ENCODE data around the gene APOA1. TPM values are rescaled to one million over a fixed set of nuclear protein-coding genes. Genes with fewer than 3 reads are reported as not detected.

The APOA1 gene
- total RNA-seq, 6 experiments from 2014 or later, result not detected

- Mint-ChIP-seq H3K9me3 (no peaks in the 10 kb centered on the region), H3K4me3 (no peak overlapping the region), H3K27me3 (ENCODE audit: insufficient read depth) (peaks cover 8% of the 10 kb centered on the region), H3K27ac (no peak overlapping the region), H3K36me3 (ENCODE audit: low read depth) (no peaks in the 10 kb centered on the region), H3K4me1 (ENCODE audit: low read depth) (peaks cover 6% of the 10 kb centered on the region; the same call in 1 of the 2 replicates)
- no peak for DNase-seq
- TF ChIP-seq CTCF (IDR thresholded peaks at IDR 0.05), result no peak
Measured at GRCh38 chr11:116814502-116814901, 22.9 kb downstream of the APOA1 start.

- Mint-ChIP-seq H3K9me3 (no peaks in the 10 kb centered on the region), H3K4me3 (no peak overlapping the region), H3K4me1 (ENCODE audit: low read depth) (peaks cover 12% of the 10 kb centered on the region), H3K36me3 (ENCODE audit: low read depth) (peaks cover 3% of the 10 kb centered on the region), H3K27ac (no peak overlapping the region), H3K27me3 (ENCODE audit: insufficient read depth) (peaks cover 8% of the 10 kb centered on the region)
- no peak for DNase-seq
- TF ChIP-seq CTCF (IDR thresholded peaks at IDR 0.05), result no peak
Measured at GRCh38 chr11:116813781-116814471, 23.5 kb downstream of the APOA1 start.

- no peak for TF ChIP-seq CTCF (IDR thresholded peaks at IDR 0.05)
- no peaks in the 10 kb centered on the region for H3K9me3 Mint-ChIP-seq
- H3K36me3 Mint-ChIP-seq (ENCODE audit: low read depth), result peaks cover 4% of the 10 kb centered on the region
- no peak overlapping the region for H3K27ac Mint-ChIP-seq
- H3K4me3 Mint-ChIP-seq, result no peak overlapping the region
- H3K27me3 Mint-ChIP-seq (ENCODE audit: insufficient read depth), result peaks cover 8% of the 10 kb centered on the region
- peaks cover 20% of the 10 kb centered on the region for H3K4me1 Mint-ChIP-seq (ENCODE audit: low read depth)
- no peak for DNase-seq
Measured at GRCh38 chr11:116813170-116813569, 24.3 kb downstream of the APOA1 start.

GRCh38 chr11:116812109-116812508 is 25.3 kb downstream of the APOA1 start:
- DNase-seq, result no peak
- Mint-ChIP-seq H3K4me3 (no peak overlapping the region), H3K27ac (no peak overlapping the region), H3K9me3 (no peaks in the 10 kb centered on the region), H3K36me3 (ENCODE audit: low read depth) (peaks cover 4% of the 10 kb centered on the region), H3K27me3 (ENCODE audit: insufficient read depth) (peaks cover 8% of the 10 kb centered on the region), H3K4me1 (ENCODE audit: low read depth) (peaks cover 28% of the 10 kb centered on the region)
- TF ChIP-seq CTCF (IDR thresholded peaks at IDR 0.05), result no peak

GRCh38 chr11:116811194-116811593 is 26.2 kb downstream of the APOA1 start:
- Mint-ChIP-seq H3K27ac (0 out of 2 replicates have a peak overlapping the region, but pooled peaks have one; percentile 48), H3K4me3 (no peak overlapping the region), H3K9me3 (no peaks in the 10 kb centered on the region), H3K36me3 (ENCODE audit: low read depth) (peaks cover 4% of the 10 kb centered on the region), H3K4me1 (ENCODE audit: low read depth) (peaks cover 32% of the 10 kb centered on the region), H3K27me3 (ENCODE audit: insufficient read depth) (peaks cover 2% of the 10 kb centered on the region)
- no peak for TF ChIP-seq CTCF (IDR thresholded peaks at IDR 0.05)
- DNase-seq, result no peak

Measured in HFFc6 (cell line).